ENCODE results near the gene NR5A1.

Gene NR5A1

DNA sequence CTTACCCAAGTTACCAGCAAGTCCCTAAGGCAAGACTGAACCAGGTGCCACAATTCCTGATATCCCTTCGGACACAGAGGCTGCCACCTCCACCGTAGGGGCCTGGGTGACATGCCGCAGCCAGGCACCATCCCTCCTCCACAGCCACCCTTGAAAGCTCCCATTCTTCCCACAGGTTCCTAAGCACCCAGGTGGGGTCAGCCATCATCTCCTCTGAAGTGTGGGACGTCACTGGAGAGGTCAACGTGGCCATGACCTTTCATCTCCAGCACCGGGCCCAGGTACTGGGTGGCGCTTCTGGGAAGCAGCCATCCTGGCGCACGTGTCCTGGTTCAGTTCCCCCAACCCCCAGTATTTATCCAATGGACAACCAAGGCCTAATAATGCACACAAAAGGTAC lies 48.8 kb downstream of the NR5A1 start:
- TF ChIP-seq ZNF274 (IDR thresholded peaks at IDR 0.05; ENCODE audit: low read depth, low read length), result no peak
- no peak overlapping the region for H3K4me3 ChIP-seq (ENCODE audit: low read length)

GRCh38 chr9:124457887-124458431 lies 49.2 kb downstream of the NR5A1 start:
- H3K4me3 ChIP-seq (ENCODE audit: low read length), result no peak overlapping the region
- TF ChIP-seq ZNF274 (IDR thresholded peaks at IDR 0.05; ENCODE audit: low read depth, low read length), result no peak

DNA sequence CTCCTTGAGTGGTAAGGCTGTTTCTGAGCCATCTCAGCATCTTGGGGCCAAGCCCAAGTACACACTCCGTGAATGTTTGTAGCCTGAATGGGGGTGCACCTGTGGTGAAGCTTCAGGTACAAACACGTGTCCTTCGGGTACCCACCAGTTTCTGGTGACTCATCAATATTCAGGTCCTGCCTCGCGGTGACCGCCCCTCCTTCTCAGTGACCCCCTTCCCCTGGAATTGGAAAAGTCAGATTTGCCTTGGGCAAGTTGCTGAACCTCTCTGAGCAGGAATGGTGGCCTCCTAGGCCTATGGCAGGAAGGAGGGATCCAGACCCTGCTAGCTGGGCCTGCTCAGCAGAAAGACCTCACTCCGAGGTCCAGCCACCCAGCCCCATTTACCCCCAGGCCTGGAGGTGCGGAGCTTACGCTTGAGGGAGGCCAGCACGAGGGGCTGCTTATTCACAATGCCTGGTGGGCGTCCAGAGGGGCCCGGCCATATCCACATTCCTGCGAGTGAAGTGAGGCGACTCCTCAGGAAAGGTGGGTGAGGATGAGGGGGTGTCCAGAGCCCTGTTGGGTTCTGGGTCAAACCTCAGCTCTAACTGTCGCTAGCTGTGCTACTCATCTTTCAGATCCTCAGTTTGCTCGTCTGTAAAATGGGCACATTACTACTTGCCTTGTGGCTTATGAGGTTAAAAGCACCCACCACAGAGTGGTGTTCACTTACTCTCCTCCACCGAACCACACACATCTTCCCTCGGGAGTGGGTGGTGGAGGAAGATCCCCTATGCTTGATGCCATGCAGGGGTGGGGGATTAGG lies 49.9 kb downstream of the NR5A1 start:
- no peak for TF ChIP-seq ZNF274 (IDR thresholded peaks at IDR 0.05; ENCODE audit: low read depth, low read length)
- H3K4me3 ChIP-seq (ENCODE audit: low read length), result no peak overlapping the region

GRCh38 chr9:124456341-124457078 lies 50.7 kb downstream of the NR5A1 start:
- TF ChIP-seq ZNF274 (IDR thresholded peaks at IDR 0.05; ENCODE audit: low read depth, low read length), result no peak
- H3K4me3 ChIP-seq (ENCODE audit: low read length), result no peak overlapping the region

- TF ChIP-seq ZNF274 (IDR thresholded peaks at IDR 0.05; ENCODE audit: low read depth, low read length), result no peak
- no peak overlapping the region for H3K4me3 ChIP-seq (ENCODE audit: low read length)
These were observed 51.4 kb downstream of the NR5A1 start for GRCh38 chr9:124455820-124456219.

- no peak overlapping the region for H3K4me3 ChIP-seq (ENCODE audit: low read length)
These were observed 52.3 kb downstream of the NR5A1 start for GRCh38 chr9:124454791-124455443.

DNA sequence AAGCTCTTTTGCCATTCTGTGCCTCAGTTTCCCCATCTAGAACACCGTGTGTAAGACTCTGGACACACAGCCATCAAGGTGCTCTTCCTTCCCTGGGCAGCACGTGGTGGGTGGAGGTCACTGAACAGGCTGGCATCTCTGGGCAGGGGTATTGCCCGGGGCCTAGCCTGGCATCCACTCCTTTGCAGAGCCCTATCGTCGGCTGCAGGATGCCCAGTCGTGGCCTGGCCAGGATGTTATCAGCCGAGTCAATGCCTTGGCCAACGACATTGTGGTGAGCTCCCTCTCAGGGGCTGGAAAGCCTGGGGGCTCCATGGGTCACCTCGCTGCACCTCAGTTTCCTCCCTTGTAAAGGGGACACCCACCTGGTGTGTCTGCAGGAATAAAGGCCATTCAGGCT lies 52.9 kb downstream of the NR5A1 start:
- TF ChIP-seq ZNF274 (IDR thresholded peaks at IDR 0.05; ENCODE audit: low read depth, low read length), result no peak
- H3K4me3 ChIP-seq (ENCODE audit: low read length), result no peak overlapping the region

More at GRCh38 chr9:124454791-124455443, 52.3 kb downstream of the NR5A1 start:
- no peak for TF ChIP-seq ZNF274 (IDR thresholded peaks at IDR 0.05; ENCODE audit: low read depth, low read length)

- H3K4me3 ChIP-seq (ENCODE audit: low read length), result no peak overlapping the region
- no peak for TF ChIP-seq ZNF274 (IDR thresholded peaks at IDR 0.05; ENCODE audit: low read depth, low read length)
These were observed 53.5 kb downstream of the NR5A1 start for GRCh38 chr9:124453586-124454191.

- no peak for TF ChIP-seq ZNF274 (IDR thresholded peaks at IDR 0.05; ENCODE audit: low read depth, low read length)
- no peak overlapping the region for H3K4me3 ChIP-seq (ENCODE audit: low read length)
These were observed 54.2 kb downstream of the NR5A1 start for GRCh38 chr9:124452841-124453585.

DNA sequence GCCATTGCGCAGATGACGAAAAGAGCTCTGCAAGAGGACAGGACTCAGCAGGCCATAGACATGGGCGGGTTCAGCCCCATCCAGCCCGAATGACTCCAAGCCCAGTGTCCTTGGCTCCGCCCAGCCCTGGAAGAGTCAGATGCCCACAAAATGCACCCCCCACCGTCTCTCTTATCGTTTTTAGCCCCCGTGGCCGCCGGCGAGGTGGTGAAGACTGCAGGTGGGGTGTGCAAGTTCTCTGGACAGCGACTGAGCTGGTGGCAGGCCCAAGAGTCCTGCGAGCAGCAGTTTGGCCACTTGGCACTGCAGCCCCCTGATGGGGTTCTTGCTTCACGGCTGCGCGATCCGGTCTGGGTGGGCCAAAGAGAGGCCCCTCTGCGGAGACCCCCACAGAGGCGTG lies 54.9 kb downstream of the NR5A1 start:
- H3K4me3 ChIP-seq (ENCODE audit: low read length), result no peak overlapping the region
- TF ChIP-seq ZNF274 (IDR thresholded peaks at IDR 0.05; ENCODE audit: low read depth, low read length), result no peak

DNA sequence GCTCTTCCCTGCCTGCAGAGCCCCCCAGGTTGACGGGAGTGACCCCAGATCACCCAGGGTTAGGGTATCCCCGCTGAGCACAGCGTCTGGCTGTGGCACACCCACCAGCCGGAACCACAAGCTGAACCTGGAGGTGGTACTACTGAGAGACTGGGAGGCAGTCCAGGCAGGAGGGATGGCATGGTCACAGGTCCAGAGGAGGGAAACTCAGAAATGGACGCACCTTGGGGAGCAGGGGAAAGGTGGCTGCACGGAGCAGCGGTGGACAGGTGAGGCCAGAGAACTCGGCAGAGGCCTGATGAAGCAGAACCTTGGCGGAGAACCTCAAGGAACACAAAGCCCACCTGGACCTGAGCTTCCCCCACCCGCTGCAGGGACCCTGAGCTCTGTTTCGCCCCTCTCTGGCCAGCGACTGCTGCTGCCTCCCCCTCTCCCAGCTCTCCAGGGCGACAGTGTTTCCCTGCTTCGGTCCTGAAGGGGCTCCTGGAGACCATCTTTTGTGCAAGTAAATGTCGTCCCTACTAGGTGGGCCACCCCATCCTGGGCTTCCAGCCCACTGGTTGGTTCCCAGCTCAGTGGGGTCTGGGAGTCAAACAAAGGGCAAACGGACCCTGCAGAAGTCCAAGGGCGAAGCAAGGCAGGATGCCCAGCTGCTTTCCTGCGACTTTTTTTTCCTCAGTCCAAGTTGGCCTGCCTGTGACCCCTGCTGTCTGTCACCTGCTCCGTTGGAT lies 56.1 kb downstream of the NR5A1 start:
- no peak overlapping the region for H3K4me3 ChIP-seq (ENCODE audit: low read length)

GRCh38 chr9:124450241-124450924 lies 56.8 kb downstream of the NR5A1 start, which contains the start of gene ADGRD2:
ADGRD2 (plus strand) TSS chr9:124450451; CDS start chr9:124451667, 1,216 bp downstream.
- no peak for TF ChIP-seq ZNF274 (IDR thresholded peaks at IDR 0.05; ENCODE audit: low read depth, low read length)
- no peak within 1 kb of the TSS for H3K4me3 ChIP-seq (ENCODE audit: low read length)

More for the DNA sequence above, 56.1 kb downstream of the NR5A1 start:
- no peak for TF ChIP-seq ZNF274 (IDR thresholded peaks at IDR 0.05; ENCODE audit: low read depth, low read length)
